Neural crest cell (in vitro differentiated cells): ENCODE data around the gene GALNT17. TPM values are rescaled to one million over a fixed set of nuclear protein-coding genes. Genes with fewer than 3 reads are reported as not detected.

Source experiments
- DNase-seq: peaks from one replicate; pipeline ENCODE4 v3.0.0; 2021; ENCODE audit warnings: low read depth, mixed read lengths, low spot score
- H3K27ac Mint-ChIP-seq: one replicate; pipeline ENCODE4 v1.8.0; 2021; ENCODE audit warnings: mild to moderate bottlenecking, mixed read lengths; ENCODE audit not compliant: unreplicated experiment
- H3K27me3 Mint-ChIP-seq: 2 replicates; pipeline ENCODE4 v1.8.0; 2021; ENCODE audit warnings: low read depth, mild to moderate bottlenecking, mixed read lengths
- H3K36me3 Mint-ChIP-seq: 2 replicates; pipeline ENCODE4 v1.8.0; 2021; ENCODE audit warnings: low read depth, mild to moderate bottlenecking, mixed read lengths
- H3K4me1 Mint-ChIP-seq: 2 replicates; pipeline ENCODE4 v1.8.0; 2021; ENCODE audit warnings: mixed read lengths
- H3K4me3 Mint-ChIP-seq: one replicate; pipeline ENCODE4 v1.8.0; 2021; ENCODE audit warnings: mild to moderate bottlenecking, mixed read lengths
- H3K9me3 Mint-ChIP-seq: 2 replicates; pipeline ENCODE4 v1.8.0; 2021; ENCODE audit warnings: mixed read lengths
- CTCF ChIP-seq: fragments of 200-600 bp; sonication (generic); conservative IDR thresholded peaks from 2 replicates; pipeline ENCODE4 v1.5.0; 2021; ENCODE audit warnings: antibody characterized with exemption, mild to moderate bottlenecking
- total RNA-seq: library from RNA; stranded (reverse); gene quantifications from 2 replicates; pipeline ENCODE4 v1.2.1, GENCODE V29; 2021

Gene GALNT17
- total RNA-seq, 1 donor from 2014 or later: 11.0 TPM

GRCh38 chr7:71133232-71133622, 1.3 kb downstream of the GALNT17 start:
- peaks cover 20% of the 10 kb centered on the region for H3K4me1 Mint-ChIP-seq
- H3K4me3 Mint-ChIP-seq: peak overlapping the region; percentile 90
- no peak for TF ChIP-seq CTCF
- H3K9me3 Mint-ChIP-seq: no peaks in the 10 kb centered on the region
- H3K36me3 Mint-ChIP-seq: no peaks in the 10 kb centered on the region
- peak; percentile 6 for DNase-seq
- H3K27ac Mint-ChIP-seq: no peak overlapping the region
- peaks cover 54% of the 10 kb centered on the region for H3K27me3 Mint-ChIP-seq

- TF ChIP-seq CTCF: no peak
- H3K4me3 Mint-ChIP-seq: peak overlapping the region; percentile 90
- peaks cover 20% of the 10 kb centered on the region for H3K4me1 Mint-ChIP-seq
- no peak overlapping the region for H3K27ac Mint-ChIP-seq
- no peaks in the 10 kb centered on the region for H3K9me3 Mint-ChIP-seq
- DNase-seq: no peak
- no peaks in the 10 kb centered on the region for H3K36me3 Mint-ChIP-seq
- H3K27me3 Mint-ChIP-seq: peaks cover 52% of the 10 kb centered on the region
Measured at GRCh38 chr7:71133856-71134255, 1.9 kb downstream of the GALNT17 start.

GRCh38 chr7:71135116-71135515, 3.2 kb downstream of the GALNT17 start:
- no peak overlapping the region for H3K27ac Mint-ChIP-seq
- no peaks in the 10 kb centered on the region for H3K9me3 Mint-ChIP-seq
- peaks cover 42% of the 10 kb centered on the region for H3K27me3 Mint-ChIP-seq
- no peaks in the 10 kb centered on the region for H3K36me3 Mint-ChIP-seq
- no peak overlapping the region for H3K4me3 Mint-ChIP-seq
- peaks cover 17% of the 10 kb centered on the region for H3K4me1 Mint-ChIP-seq
- no peak for TF ChIP-seq CTCF
- no peak for DNase-seq

- H3K9me3 Mint-ChIP-seq: no peaks in the 10 kb centered on the region
- H3K4me1 Mint-ChIP-seq: peaks cover 12% of the 10 kb centered on the region
- no peak for TF ChIP-seq CTCF
- H3K4me3 Mint-ChIP-seq: no peak overlapping the region
- DNase-seq: no peak
- peaks cover 40% of the 10 kb centered on the region for H3K27me3 Mint-ChIP-seq
- no peaks in the 10 kb centered on the region for H3K36me3 Mint-ChIP-seq
- no peak overlapping the region for H3K27ac Mint-ChIP-seq
Measured at GRCh38 chr7:71135663-71136062, 3.7 kb downstream of the GALNT17 start.

GRCh38 chr7:71137479-71137878, 5.5 kb downstream of the GALNT17 start:
- no peak overlapping the region for H3K27ac Mint-ChIP-seq
- peaks cover 3% of the 10 kb centered on the region for H3K36me3 Mint-ChIP-seq
- peaks cover 8% of the 10 kb centered on the region for H3K4me1 Mint-ChIP-seq
- peaks cover 26% of the 10 kb centered on the region for H3K27me3 Mint-ChIP-seq
- no peak for DNase-seq
- H3K4me3 Mint-ChIP-seq: no peak overlapping the region
- no peaks in the 10 kb centered on the region for H3K9me3 Mint-ChIP-seq
- TF ChIP-seq CTCF: no peak

- Mint-ChIP-seq H3K27me3 (peaks cover 4% of the 10 kb centered on the region), H3K4me1 (no peaks in the 10 kb centered on the region), H3K27ac (peak overlapping the region; percentile 43), H3K4me3 (no peak overlapping the region), H3K9me3 (no peaks in the 10 kb centered on the region), H3K36me3 (peaks cover 6% of the 10 kb centered on the region)
- no peak for DNase-seq
- TF ChIP-seq CTCF: no peak
Measured at GRCh38 chr7:71140264-71140663, 8.3 kb downstream of the GALNT17 start.
